Endothelial cell of coronary artery (primary cell): Measurements from ENCODE around the gene OR51B5. TPM values are rescaled to one million over a fixed set of nuclear protein-coding genes. Genes with fewer than 3 reads are reported as not detected.

Experiments used
- total RNA-seq: library from RNA; depleted of rRNA; stranded (reverse); fragments of >200 nt; gene quantifications from 2 replicates; pipeline ENCODE4 v1.2.3, GENCODE V29; 2014

The OR51B5 gene
- total RNA-seq, result not detected in 2 replicates

GRCh38 chr11:5343474-5344335 is at the start of gene OR51B5:
TSS of gene OR51B5 (minus strand) at chr11:5343524. CDS start at chr11:5343524, 0 bp downstream.

DNA sequence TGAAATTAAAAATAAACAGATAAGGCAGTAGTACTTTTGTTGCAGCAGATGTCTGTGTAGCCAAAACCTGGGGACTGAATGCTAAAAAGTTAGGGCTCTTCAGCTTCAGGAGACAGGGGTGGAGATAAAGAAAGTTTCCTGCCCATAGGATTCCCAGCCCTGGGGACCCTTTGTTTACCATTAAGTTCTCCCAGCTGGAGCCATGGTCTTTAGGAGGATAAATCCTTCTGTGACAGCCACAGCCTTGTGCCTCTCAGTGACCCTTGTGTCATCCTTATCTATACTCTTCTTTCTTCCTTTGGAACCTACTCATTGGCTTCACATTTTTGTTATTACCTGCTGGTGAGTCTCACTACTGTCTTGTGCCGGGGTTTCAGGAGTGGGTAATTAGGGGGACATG is 40.3 kb upstream of the OR51B5 start, which contains the start of gene OR51M1:
Gene OR51M1 (plus strand): TSS at position 237 of the 400 bp plus-strand sequence. CDS start 5,587 bp downstream, outside the sequence.

DNA sequence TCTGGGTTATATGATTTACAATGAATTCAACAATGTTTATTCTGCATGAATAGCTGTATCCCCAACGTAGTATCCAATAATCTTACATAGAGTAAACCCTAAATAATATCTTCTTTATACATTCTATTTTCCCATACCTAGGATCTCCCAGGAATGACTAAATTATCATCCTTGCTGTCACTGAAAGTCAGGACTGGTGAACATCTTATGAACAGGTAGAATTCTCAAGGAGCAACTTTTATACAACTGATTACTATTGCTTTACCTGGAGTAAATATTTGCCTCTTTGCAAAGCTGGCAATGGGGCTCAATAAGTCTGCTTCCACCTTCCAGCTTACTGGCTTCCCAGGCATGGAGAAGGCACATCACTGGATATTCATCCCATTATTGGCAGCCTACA is 7.9 kb upstream of the OR51B5 start, which contains the start of gene OR51B6:
Gene OR51B6 (plus strand): TSS at position 301 of the 400 bp plus-strand sequence. CDS start 0 bp downstream, at position 301.

DNA sequence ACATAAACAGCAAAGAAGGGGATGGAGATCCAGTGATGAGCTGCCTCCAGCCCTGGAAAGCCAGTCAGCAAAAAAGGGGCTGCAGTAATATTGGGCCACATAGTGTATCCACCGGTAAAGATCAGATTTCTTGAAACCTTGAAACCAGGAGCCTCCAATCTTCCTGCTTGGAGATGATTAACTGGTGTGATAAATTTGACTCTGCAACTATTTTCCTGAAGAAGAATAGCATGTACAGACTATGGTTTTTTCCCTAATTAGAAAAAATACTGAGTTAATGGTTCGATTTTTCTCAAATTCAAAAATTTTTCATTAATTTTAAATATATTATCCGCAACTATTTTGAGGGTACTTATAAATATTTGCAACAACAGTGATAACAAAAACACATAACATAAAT is 19.1 kb downstream of the OR51B5 start, which contains the start of gene OR51B2:
Gene OR51B2 (minus strand): TSS at position 101 of the 400 bp plus-strand sequence. CDS start 0 bp downstream, at position 101.

DNA sequence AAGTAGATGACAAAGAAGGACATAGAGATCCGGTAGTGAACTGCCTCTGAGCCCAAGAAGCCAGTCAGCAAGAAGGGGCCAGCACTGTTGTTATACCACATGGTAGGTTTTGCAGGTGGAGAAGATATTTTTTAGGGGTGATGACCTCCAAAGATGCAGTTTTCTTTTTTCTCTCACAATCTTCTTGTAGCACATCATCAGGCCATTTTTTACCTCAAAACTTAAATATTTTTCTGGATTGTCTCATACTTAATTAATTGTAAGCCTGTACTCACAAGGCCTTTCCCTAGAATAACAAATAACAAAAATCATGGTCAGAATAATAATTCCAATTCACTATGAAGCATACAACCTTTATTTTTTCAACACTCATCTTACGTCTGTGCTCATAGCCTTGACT is 41.5 kb downstream of the OR51B5 start, which contains the start of gene OR51B4:
Gene OR51B4 (minus strand): TSS at position 101 of the 400 bp plus-strand sequence. CDS start 0 bp downstream, at position 101.

Other genes starting within 250 kb of the OR51B5 start
- not detected in 2 replicates for gene OR52A5, start 205.2 kb downstream of the OR51B5 start, total RNA-seq
- gene OR52A1, start 188.8 kb downstream of the OR51B5 start, total RNA-seq, result not detected in 2 replicates
- gene OR51V1, start 142.8 kb downstream of the OR51B5 start, total RNA-seq, result not detected in 2 replicates
- gene HBB, start 116.5 kb downstream of the OR51B5 start, total RNA-seq, result not detected in 2 replicates
- not detected in 2 replicates for gene HBD, start 109.0 kb downstream of the OR51B5 start, total RNA-seq
- gene HBG1, start 93.7 kb downstream of the OR51B5 start, total RNA-seq, result not detected in 2 replicates
- gene HBG2, start 88.7 kb downstream of the OR51B5 start, total RNA-seq, result 0.18 TPM in 1 of 2 replicates, not detected in the other
- gene HBE1, start 73.6 kb downstream of the OR51B5 start, total RNA-seq, result 0.18 TPM in 1 of 2 replicates, not detected in the other
- not detected in 2 replicates for gene OR51B4, start 41.6 kb downstream of the OR51B5 start, total RNA-seq
- not detected in 2 replicates for gene OR51B2, start 19.2 kb downstream of the OR51B5 start, total RNA-seq
- not detected in 2 replicates for gene OR51B6, start 8.0 kb upstream of the OR51B5 start, total RNA-seq
- gene OR51M1, start 40.3 kb upstream of the OR51B5 start, total RNA-seq, result not detected in 2 replicates
- not detected in 2 replicates for gene OR51Q1, start 78.6 kb upstream of the OR51B5 start, total RNA-seq
- gene OR51I1, start 98.0 kb upstream of the OR51B5 start, total RNA-seq, result not detected in 2 replicates
- not detected in 2 replicates for gene OR51I2, start 105.8 kb upstream of the OR51B5 start, total RNA-seq
- not detected in 2 replicates for gene OR52D1, start 145.2 kb upstream of the OR51B5 start, total RNA-seq
- 0.09 TPM in 1 of 2 replicates, not detected in the other for gene UBQLN3, start 166.4 kb upstream of the OR51B5 start, total RNA-seq
- gene UBQLNL, start 173.2 kb upstream of the OR51B5 start, total RNA-seq, result under 0.01 TPM in 1 of 2 replicates, not detected in the other
- gene OR52H1, start 205.0 kb upstream of the OR51B5 start, total RNA-seq, result 0.18 and 0.19 TPM in 2 replicates
- gene OR52B6, start 237.4 kb upstream of the OR51B5 start, total RNA-seq, result not detected in 2 replicates